ENCODE results near the gene RPP40.

Gene RPP40

DNA sequence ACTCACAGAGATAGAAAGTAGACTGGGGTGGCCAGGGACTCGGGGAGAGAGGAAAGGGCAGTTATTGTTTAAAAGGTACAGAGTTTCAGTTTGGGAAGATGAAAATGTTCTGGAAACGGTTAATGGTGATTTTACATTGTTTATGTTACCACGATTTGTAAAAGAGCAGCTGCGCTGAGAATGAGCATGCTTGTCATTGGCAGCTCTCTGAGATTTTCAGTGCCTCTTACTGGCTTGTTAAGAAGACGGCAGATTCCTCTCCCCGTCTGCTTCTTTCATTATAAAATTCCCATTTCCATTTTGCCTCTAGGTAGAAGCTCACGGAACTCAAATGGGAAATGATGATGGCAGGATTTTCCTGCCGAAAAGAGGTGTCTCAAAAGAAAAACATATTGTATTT is 41.6 kb upstream of the RPP40 start:
- no peak for ATAC-seq (ENCODE audit: low read depth)
- H3K9me3 ChIP-seq (ENCODE audit: severe bottlenecking) = no peaks in the 10 kb centered on the region
- H3K36me3 ChIP-seq (ENCODE audit: low read depth) = no peaks in the 10 kb centered on the region
- no peak overlapping the region for H3K4me3 ChIP-seq (ENCODE audit: severe bottlenecking)
- no peaks in the 10 kb centered on the region for H3K4me1 ChIP-seq (ENCODE audit: insufficient read depth, poor library complexity, severe bottlenecking)
- no peak overlapping the region for H3K27ac ChIP-seq (ENCODE audit: poor library complexity, severe bottlenecking)
- H3K27me3 ChIP-seq (ENCODE audit: insufficient read depth, poor library complexity, severe bottlenecking) = no peaks in the 10 kb centered on the region
- TF ChIP-seq, protein P1, sequence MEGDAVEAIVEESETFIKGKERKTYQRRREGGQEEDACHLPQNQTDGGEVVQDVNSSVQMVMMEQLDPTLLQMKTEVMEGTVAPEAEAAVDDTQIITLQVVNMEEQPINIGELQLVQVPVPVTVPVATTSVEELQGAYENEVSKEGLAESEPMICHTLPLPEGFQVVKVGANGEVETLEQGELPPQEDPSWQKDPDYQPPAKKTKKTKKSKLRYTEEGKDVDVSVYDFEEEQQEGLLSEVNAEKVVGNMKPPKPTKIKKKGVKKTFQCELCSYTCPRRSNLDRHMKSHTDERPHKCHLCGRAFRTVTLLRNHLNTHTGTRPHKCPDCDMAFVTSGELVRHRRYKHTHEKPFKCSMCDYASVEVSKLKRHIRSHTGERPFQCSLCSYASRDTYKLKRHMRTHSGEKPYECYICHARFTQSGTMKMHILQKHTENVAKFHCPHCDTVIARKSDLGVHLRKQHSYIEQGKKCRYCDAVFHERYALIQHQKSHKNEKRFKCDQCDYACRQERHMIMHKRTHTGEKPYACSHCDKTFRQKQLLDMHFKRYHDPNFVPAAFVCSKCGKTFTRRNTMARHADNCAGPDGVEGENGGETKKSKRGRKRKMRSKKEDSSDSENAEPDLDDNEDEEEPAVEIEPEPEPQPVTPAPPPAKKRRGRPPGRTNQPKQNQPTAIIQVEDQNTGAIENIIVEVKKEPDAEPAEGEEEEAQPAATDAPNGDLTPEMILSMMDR (IDR thresholded peaks at IDR 0.05; ENCODE audit: poor library complexity, severe bottlenecking) = no peak
- no peak for DNase-seq (ENCODE audit: low spot score)

DNA sequence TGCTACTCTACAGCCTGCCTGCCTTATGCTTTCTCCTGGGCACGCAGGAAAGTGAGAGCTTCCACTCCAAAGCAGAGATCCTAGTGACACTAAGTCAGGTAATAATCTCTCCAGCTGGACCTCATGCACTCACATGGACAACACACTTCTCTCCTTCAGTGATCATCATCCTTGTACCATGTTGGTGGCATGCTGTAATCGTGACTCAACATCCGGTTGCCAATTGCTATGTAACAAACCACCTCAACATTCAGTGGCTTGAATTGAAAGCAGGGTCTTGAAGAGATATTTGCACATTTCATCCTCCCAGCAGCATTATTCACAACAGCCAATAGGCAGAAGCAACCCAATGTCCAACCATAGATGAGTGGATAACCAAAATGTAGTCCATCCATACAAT is 41.0 kb upstream of the RPP40 start:
- TF ChIP-seq, protein P1 (IDR thresholded peaks at IDR 0.05; ENCODE audit: poor library complexity, severe bottlenecking) = no peak
- ATAC-seq (ENCODE audit: low read depth) = no peak
- no peaks in the 10 kb centered on the region for H3K36me3 ChIP-seq (ENCODE audit: low read depth)

DNA sequence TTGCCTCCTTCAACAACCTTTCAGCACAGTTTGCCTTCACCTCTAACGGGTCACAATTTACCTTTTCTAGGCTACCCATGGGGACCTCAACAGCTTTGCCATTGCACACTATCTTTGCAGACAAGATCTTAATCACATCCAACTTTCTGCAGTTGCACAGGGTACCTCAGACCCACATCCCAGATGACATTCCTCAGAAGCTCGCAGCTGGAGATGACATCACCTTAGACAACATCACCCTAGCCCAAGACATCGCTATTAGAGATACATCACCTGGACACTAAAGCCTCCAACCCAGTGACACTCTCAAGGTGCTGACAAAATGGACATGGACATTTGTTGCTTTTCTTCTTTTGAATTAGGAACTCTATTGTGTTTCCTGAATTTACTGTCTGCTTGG is 38.6 kb upstream of the RPP40 start:
- no peak overlapping the region for H3K27ac ChIP-seq (ENCODE audit: poor library complexity, severe bottlenecking)
- no peaks in the 10 kb centered on the region for H3K9me3 ChIP-seq (ENCODE audit: severe bottlenecking)
- no peak overlapping the region for H3K4me3 ChIP-seq (ENCODE audit: severe bottlenecking)
- no peaks in the 10 kb centered on the region for H3K4me1 ChIP-seq (ENCODE audit: insufficient read depth, poor library complexity, severe bottlenecking)
- ATAC-seq (ENCODE audit: low read depth) (no peak), DNase-seq (ENCODE audit: low spot score) (no peak)
- no peaks in the 10 kb centered on the region for H3K36me3 ChIP-seq (ENCODE audit: low read depth)
- TF ChIP-seq, protein P1 (IDR thresholded peaks at IDR 0.05; ENCODE audit: poor library complexity, severe bottlenecking) = no peak
- H3K27me3 ChIP-seq (ENCODE audit: insufficient read depth, poor library complexity, severe bottlenecking) = no peaks in the 10 kb centered on the region

More for the DNA sequence above, 41.0 kb upstream of the RPP40 start:
- DNase-seq (ENCODE audit: low spot score) = no peak
- Histone ChIP-seq H3K4me3 (ENCODE audit: severe bottlenecking) (no peak overlapping the region), H3K9me3 (ENCODE audit: severe bottlenecking) (no peaks in the 10 kb centered on the region), H3K27ac (ENCODE audit: poor library complexity, severe bottlenecking) (no peak overlapping the region), H3K4me1 (ENCODE audit: insufficient read depth, poor library complexity, severe bottlenecking) (no peaks in the 10 kb centered on the region), H3K27me3 (ENCODE audit: insufficient read depth, poor library complexity, severe bottlenecking) (no peaks in the 10 kb centered on the region)

DNA sequence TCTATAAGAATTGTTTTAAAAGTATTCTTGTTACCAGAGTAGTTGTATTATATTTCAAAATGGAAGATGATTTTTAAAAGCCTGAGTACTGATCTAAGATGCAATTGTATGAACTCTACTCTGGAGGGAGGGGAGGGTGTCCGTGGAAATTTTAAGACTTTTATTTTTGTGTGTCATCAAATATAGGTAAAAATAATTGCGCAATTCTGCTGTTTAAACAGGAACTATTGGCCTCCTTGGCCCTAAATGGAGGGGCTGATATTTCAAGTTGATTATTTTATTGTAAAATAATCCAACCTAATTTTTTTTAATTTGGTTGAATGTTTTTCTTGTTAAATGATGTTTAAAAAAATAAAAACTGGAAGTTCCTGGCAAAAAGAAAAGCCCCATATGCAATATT is 38.1 kb upstream of the RPP40 start:
- ATAC-seq (ENCODE audit: low read depth) (no peak), DNase-seq (ENCODE audit: low spot score) (no peak)
- H3K4me1 ChIP-seq (ENCODE audit: insufficient read depth, poor library complexity, severe bottlenecking) = no peaks in the 10 kb centered on the region
- H3K36me3 ChIP-seq (ENCODE audit: low read depth) = no peaks in the 10 kb centered on the region
- H3K27ac ChIP-seq (ENCODE audit: poor library complexity, severe bottlenecking) = no peak overlapping the region
- TF ChIP-seq, protein P1 (IDR thresholded peaks at IDR 0.05; ENCODE audit: poor library complexity, severe bottlenecking) = no peak
- H3K9me3 ChIP-seq (ENCODE audit: severe bottlenecking) = no peaks in the 10 kb centered on the region
- no peak overlapping the region for H3K4me3 ChIP-seq (ENCODE audit: severe bottlenecking)
- H3K27me3 ChIP-seq (ENCODE audit: insufficient read depth, poor library complexity, severe bottlenecking) = no peaks in the 10 kb centered on the region

DNA sequence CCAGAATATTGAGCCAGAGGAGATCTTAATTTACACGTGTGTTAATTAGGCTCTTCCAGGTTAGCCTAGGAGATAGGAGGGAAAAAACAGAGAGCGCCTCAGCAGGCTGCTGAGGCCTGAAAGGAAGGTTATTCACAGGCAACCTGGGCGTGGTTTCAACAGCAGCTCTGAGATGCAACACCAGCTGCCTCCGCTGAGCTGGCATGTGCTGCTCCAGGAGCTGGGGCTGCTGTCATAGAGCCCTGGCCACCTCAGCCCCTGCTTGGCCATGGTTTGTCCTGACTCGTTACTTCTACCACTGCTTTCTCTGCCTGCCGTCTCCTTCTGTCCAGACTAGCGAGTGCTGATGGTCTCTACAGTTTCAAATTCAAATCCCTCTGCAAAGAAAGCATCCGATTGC is 32.4 kb upstream of the RPP40 start:
- DNase-seq (ENCODE audit: low spot score) = no peak

More for the DNA sequence above, 32.4 kb upstream of the RPP40 start:
- TF ChIP-seq, protein P1 (IDR thresholded peaks at IDR 0.05; ENCODE audit: poor library complexity, severe bottlenecking) = no peak
- Histone ChIP-seq H3K4me3 (ENCODE audit: severe bottlenecking) (no peak overlapping the region), H3K27me3 (ENCODE audit: insufficient read depth, poor library complexity, severe bottlenecking) (no peaks in the 10 kb centered on the region), H3K27ac (ENCODE audit: poor library complexity, severe bottlenecking) (no peak overlapping the region), H3K36me3 (ENCODE audit: low read depth) (no peaks in the 10 kb centered on the region), H3K9me3 (ENCODE audit: severe bottlenecking) (no peaks in the 10 kb centered on the region), H3K4me1 (ENCODE audit: insufficient read depth, poor library complexity, severe bottlenecking) (no peaks in the 10 kb centered on the region)
- ATAC-seq (ENCODE audit: low read depth) = peak; percentile 74
